GM19239 (cell line): ENCODE measurements around the gene PPM1F.

Experiments
- DNase-seq: peaks from one replicate; pipeline ENCODE4 v3.0.0; 2011; ENCODE audit warnings: low spot score; ENCODE audit not compliant: insufficient read length
- FAIRE-seq: peaks from 2 replicates; lab custom pipeline; 2011; peaks lifted over from hg19 to GRCh38; lab: Jason Lieb, UNC

PPM1F gene

GRCh38 chr22:21962655-21962949, 10.0 kb upstream of the PPM1F start:
- DNase-seq (no peak), FAIRE-seq (no peak)

DNA sequence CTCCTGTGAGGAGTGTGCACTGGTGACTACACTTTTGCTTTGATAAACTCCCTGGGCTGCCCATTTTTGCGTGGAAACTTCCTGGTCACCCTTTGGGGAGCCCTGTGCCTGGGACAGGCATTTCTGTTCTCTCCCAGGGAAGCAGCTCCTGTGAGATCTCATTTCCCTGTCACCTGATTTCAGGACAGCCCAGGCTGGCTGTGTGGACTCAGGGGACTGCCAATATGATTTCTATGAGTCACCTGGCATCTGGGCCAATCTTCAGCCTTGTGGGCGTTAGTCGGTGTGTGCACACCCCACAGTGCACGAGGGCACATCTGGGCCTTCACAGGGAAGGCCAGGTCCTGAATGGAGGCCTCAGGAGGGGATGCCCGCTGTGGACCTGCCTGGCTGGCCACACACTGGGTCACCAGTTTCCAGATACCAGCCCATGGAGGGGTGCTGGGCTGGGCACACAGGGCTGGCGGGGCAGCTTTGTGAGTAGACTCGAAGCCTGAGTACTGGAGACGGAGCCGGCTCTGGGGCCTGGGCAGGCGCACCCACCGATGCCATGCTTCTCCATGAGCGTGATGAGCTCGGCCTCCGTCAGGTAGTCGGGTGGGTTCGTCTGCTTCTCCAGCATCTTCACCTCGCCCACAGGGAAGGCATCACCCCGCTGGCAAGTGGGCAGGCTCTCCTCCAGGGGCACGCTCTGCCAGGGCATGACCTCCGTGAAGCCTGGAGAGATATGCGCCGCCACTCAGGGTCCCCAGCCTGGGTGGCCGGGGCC, 9.4 kb upstream of the PPM1F start:
- DNase-seq, result no peak
- no peak for FAIRE-seq

DNA sequence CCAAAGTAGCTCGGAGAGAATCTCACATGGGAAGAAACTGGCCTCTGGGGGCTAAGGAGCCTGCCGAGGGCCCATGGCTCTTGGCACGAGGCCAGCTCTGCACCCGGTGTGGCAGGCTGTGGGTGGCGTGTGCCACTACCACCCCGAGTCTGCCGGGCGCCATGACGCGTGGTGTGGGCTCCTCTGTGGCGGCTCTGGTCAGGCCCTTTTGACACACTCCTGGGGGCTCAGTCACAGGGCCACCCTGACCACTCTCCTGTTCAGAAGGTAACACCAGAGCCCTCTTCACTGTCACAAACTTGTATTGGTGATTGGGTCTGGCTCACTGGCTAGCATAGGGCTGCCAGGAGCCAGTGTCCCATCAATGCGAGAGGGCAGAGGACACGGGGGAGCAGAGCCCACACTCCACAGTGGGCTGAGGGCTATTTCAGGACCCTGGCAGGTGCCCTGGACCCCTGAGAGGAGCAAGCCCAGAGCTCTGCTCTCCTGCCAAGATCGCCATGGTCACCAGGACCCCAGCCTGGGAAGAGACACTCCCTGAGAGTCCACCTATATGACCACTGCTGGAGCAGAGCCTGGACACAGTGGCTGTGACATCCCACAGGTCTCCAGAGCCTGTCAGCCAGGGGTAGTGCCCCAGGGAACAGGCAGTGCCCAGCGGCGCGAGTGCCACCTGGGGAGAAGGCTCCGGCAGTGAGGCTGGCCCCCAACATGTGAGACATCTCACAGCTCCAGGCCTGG, 8.6 kb upstream of the PPM1F start:
- DNase-seq, result no peak
- FAIRE-seq, result no peak

DNA sequence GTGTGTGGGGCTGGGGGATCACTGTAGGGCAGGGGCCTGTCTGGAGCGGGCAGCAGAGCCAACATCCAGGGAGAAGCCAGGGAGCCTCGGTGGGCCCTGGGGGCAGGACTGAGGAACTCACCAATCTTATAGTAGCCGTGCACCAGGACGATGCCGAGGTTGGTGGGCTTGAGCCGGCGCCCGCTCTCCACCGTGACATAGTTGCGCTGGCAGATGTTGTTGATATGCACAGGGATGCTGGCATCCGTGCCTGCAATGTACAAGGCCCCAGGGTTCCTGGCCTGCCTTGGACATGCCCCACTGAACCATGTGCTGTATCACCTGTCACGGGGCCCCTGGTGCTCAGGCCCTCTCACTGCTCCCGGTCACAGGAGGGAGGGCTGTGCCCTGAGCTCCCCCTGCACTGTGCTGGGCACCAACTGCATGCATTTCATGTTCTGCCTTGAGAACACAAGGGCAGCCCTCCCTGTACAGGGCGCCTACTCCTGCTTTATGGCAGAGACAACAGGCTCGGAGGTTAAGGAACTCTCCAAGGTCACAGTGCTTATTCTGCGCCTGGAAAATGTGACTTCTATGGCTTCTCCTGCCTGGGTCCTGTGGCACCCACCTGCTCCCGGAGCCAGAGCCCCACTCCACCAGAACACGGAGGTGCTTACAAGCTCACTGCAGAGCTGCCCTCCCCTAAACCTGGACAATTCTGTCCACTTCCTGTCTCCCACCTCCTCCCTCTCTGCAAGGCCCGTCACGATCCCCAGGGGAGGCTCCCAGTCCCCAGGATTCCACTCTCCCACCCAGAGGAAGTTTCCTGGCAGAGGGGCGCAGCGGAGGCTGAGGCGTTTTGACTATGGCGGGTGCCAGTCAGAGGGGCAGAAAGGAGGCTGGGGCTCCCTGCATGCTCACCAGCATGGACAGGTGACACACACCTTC, 7.8 kb upstream of the PPM1F start:
- no peak for DNase-seq
- no peak for FAIRE-seq

DNA sequence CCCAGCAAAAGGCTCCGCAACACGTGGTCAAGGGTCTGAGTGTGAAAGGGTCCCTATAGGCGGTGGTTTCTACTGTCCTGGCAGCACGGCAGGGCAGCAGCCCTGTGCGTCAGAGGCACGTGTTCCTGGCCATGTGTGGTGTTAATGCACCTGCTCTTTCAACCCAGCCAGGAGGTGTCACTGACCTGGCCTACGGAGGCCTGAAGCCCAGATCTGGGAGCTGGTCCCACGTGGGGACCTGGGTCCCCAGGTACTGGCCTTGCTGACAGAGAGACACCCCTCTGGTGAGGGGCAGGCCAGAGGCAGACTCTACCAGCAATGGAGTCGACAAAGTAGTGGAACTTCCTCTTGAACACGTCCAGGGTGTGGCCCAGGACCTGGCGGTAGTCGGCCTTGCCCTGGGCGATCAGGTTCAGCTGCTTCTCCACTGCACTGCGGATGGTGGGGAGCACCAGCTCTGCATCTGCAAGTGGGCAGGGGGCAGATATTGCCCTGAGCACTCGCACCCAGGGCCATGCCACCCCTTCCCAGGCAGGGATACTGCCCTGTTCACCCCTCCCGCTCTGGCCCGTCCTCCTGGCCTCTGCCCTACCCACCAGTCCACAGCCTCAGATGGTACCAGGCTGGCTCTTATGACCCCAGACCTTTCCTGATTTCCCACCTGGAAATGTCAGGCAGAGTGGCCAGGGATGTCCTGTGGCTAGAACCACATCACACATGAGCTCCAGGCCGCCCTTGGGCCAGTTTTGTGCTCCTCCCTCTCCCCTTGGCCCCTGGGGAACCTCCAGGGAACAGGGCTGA, 6.8 kb upstream of the PPM1F start:
- FAIRE-seq (no peak), DNase-seq (no peak)

- FAIRE-seq (no peak), DNase-seq (no peak)
These were observed 6.0 kb upstream of the PPM1F start for GRCh38 chr22:21958360-21959273.

DNA sequence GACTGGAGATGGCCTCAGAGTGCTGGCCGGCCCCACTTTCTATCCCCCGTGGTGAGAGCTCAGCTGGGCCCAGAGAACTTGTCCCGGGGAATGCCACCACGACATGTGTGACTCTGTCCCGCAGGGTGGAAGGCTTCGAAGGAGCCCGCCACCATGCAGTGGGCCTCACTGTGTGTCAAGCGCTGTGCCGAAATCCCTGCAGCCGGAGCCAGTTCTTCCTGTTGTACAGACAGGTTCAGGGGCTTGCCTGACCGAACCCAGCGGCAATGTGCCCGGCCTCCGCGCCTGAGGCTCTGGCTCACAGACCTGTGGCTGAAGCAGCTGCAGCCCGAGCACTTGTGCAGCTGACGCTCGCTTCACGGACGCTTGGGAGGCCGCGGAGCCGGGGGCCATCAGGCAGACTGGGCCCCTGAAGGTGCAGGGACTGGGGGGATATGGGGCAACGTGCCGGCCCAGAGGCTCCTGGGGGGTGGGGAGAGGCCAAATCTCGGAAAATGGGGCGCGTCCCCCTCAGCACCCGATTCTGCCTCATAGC, 650 bp downstream of the PPM1F start:
- FAIRE-seq (no peak), DNase-seq (no peak)

DNA sequence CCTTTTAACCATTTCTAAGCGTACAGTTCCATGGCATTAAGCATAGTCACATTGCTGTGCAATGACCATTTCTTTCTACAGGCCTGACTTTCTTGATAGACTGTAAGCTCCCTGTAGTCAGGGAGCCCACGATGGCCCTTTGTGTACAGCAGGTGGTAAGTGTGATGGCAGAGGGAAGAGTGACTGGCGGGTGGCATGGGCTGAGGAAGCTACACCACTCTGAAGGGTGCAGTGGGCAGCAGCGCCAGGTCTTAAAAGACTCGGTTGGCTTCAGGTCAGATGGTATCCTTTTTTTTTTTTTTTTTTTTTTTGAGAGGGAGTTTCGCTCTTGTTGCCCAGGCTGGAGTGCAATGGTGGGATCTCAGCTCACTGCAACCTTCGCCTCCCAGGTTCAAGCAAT, 1.6 kb downstream of the PPM1F start:
- no peak for FAIRE-seq
- no peak for DNase-seq

DNA sequence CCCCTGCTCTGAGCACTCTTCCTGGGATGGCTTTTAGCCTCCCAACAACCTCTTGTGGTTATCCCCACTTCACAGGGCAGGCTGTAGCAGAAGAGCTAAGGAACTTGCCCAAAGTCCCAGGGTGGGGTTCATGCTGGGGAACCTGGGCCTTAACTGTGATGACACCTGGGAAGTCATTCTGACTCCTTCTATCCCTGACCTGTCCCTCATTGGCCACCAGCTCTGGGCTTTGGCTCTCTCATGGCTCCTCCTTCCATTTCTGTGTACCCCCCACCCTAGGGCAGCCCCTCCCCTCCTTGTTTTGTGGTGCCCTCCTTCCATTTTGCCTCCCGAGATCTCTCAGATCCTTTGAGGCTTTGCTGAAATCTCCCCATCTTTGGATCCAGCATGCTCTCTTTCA, 2.7 kb downstream of the PPM1F start:
- no peak for DNase-seq
- FAIRE-seq, result no peak

DNA sequence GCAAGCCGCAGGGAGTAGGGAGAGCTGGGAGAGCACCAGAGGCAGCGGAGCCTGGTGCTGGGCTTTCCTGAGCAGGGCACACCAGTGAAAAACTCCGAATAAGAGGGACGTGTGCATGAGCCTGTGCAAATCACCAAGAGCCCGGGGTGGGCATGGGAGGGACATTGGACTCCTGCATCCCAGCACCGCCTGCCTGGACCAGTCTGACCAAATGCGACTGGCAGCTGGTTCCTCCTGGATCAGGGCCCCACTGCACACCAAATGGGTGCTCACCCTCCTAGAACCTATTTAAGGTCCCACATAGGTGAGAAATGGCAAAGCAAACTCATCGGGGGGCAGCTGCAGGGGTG, 3.1 kb downstream of the PPM1F start:
- DNase-seq, result no peak
- no peak for FAIRE-seq

- FAIRE-seq (no peak), DNase-seq (no peak)
These were observed 3.7 kb downstream of the PPM1F start for GRCh38 chr22:21948824-21949568.

DNA sequence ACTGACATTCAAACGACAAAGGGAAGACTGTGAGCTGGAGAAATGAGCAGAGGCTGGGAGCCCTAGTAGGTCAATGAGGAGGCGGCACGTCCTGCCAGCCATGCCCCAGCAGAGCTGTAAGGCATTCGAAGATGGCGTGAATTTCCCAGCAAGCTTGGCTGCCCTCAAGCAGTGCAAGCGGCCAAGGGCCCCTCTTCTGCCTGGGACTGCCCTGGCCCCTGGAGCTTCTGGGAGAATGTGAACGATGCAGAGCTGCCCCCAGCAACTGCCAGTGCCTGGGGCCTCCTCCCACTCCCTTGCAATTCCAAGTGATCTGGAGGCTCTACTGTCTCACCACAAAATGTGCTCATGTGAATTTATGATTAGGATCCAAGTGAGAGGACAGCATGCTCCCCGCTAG, 4.3 kb downstream of the PPM1F start:
- FAIRE-seq, result no peak

DNA sequence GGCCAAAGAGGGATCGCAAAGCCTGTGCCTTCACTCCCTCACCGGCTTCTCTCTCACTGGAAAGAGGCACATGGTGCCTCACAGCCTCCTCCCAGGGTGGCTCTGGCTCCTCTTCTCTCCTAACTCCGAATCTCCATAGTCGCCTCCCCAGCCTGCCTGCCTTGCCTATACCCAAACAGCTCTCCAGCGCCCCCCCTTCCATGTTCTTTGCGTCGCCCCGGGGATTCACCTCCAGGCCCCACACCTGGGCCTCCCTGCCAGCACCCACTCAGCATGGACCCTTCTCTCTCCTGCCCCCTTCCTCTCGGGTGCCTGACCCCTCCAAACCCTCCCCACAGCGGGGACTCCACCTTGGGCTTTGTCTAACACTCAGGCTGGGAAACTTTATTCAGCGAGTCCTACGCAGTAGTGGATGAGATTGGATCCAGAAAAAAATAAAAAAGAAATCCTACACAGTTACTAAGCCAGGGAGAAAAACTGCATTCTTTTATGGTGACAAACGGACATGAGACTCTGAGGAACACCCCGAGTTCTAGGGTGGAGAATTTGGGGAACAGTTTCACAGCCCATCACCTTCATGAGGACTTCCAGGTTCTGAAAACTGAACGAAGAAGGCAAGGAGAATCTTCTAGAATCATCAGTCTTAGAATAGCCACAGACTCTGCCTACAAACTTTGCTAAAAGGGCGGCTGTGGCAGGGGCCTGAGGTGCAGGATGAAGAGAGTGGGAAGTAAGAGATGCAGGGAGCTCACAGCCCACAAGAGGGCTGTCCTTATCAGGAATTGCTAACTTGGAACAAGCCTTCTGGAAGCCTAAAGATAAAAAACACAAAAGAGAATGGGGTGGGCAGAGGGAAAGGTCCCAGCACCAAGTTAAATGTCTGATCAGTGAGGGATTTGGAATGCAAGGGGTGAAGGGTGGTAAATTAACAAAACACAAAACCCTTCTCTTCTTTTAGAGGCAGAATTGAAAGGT, 5.3 kb downstream of the PPM1F start:
- FAIRE-seq, result no peak
- DNase-seq, result no peak

More for the DNA sequence above, 4.3 kb downstream of the PPM1F start:
- no peak for DNase-seq

GRCh38 chr22:21946262-21946925, 6.3 kb downstream of the PPM1F start:
- FAIRE-seq (no peak), DNase-seq (no peak)

GRCh38 chr22:21945453-21946261, 7.0 kb downstream of the PPM1F start:
- FAIRE-seq (no peak), DNase-seq (no peak)

DNA sequence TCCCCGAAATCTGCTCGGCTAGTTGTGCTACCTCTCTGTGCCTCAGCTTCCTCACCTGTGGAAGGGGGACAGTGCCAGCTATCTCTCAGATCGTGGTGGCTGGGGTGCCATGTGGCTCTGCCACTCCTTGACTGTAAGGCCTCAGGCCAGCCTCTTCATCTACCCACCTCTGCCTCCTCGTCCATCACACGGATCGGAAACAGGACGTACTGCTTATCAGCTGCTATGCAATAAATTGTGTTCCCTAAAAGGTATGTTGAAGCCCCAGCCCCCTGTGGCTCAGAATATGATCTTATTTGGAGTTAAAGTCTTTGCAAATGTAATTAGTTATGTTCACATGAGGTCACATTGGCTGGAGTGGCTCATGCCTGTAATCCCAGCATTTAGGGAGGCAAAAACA, 7.8 kb downstream of the PPM1F start:
- DNase-seq (no peak), FAIRE-seq (no peak)
